Sigmoid colon (tissue), 7 donors: Measurements from ENCODE around the gene ESRRB. TPM values are rescaled to one million over a fixed set of nuclear protein-coding genes. Genes with fewer than 3 reads are reported as not detected.

Experiments
- DNase-seq: peaks from one replicate; pipeline ENCODE4 v3.0.0-alpha.2; 2019
- H3K27ac ChIP-seq, 4 donors: fragments of 200-600 bp; sonication (generic); one replicate each; pipeline ENCODE4 v1.5.1; 2016 to 2019; ENCODE audit warnings: mild to moderate bottlenecking in 1 of 4
- H3K27me3 ChIP-seq, 3 donors: fragments of 200-600 bp; sonication (generic); one replicate each; pipeline ENCODE4 v1.5.1; 2019; ENCODE audit warnings: mild to moderate bottlenecking in 1 of 3
- H3K36me3 ChIP-seq, 4 donors: fragments of 200-600 bp; sonication (generic); one replicate each; pipeline ENCODE4 v1.5.1; 2016 to 2019
- H3K4me1 ChIP-seq, 4 donors: fragments of 200-600 bp; sonication (generic); one replicate each; pipeline ENCODE4 v1.5.1; 2017 to 2019
- H3K4me3 ChIP-seq, 4 donors: fragments of 200-600 bp; sonication (generic); one replicate each; pipeline ENCODE4 v1.5.1; 2017 to 2019; ENCODE audit warnings: mild to moderate bottlenecking in 2 of 4, moderate library complexity in 1 of 4
- H3K9me3 ChIP-seq, 4 donors: fragments of 200-600 bp in 3 of 4; sonication (generic) in 3 of 4; one replicate each; pipeline versions ENCODE4 v1.5.1 to v1.6.1; 2013 to 2019
- CTCF ChIP-seq, 4 experiments: fragments of 450-650 bp in 3 of 4; fragments of 200-600 bp in 1 of 4; IDR thresholded peaks; one replicate each; pipeline ENCODE4 v1.5.1; 2016 to 2019; ENCODE audit warnings: antibody characterized with exemption in 4 of 4, mild to moderate bottlenecking in 3 of 4, moderate library complexity in 2 of 4
- EP300 ChIP-seq, 4 donors: sonication (generic); formaldehyde crosslinking; IDR thresholded peaks; one replicate each; pipeline ENCODE4 v1.6.1; 2017; ENCODE audit warnings: antibody characterized with exemption in 4 of 4
- POLR2A ChIP-seq, 2 donors: fragments of 450-650 bp; IDR thresholded peaks; one replicate each; pipeline ENCODE4 v1.6.1; 2016; ENCODE audit warnings: antibody characterized with exemption in 2 of 2, mild to moderate bottlenecking in 2 of 2, moderate library complexity in 2 of 2
- POLR2AphosphoS5 ChIP-seq, 4 donors: sonication (generic); formaldehyde crosslinking; IDR thresholded peaks; one replicate each; pipeline ENCODE4 v1.6.1; 2017; ENCODE audit warnings: antibody characterized with exemption in 4 of 4
- WGBS, 2 donors: extraction: QIAGEN DNeasy Blood & Tissue Kit; methylation state at CpG; one replicate each; pipeline ENCODE4 v1.1.7; 2013; 5-methylcytosine and 5-hydroxymethylcytosine counted together
- intact Hi-C: fragments of 100-400 bp; cut with DNase I; formaldehyde crosslinking; loops from one replicate; pipeline ENCODE4 v1.15.1; 2023
- polyA plus RNA-seq, 3 donors: library from polyadenylated mRNA; stranded (reverse); fragments of 200-250 nt; gene quantifications; one replicate each; pipeline ENCODE4 v1.2.3, GENCODE V29; 2013
- total RNA-seq, 4 donors: library from RNA; depleted of rRNA; stranded (reverse); fragments of >200 nt; gene quantifications; one replicate each; pipeline ENCODE4 v1.1.0, GENCODE V29; 2016
- donor health status: healthy with polysubstance abuse.
- donor health status: Bipolar disorder and iron deficiency.
- donor health status: healthy.

ESRRB gene
- total and polyA plus RNA-seq, 7 donors: under 0.01 to 0.04 TPM; not detected in 5

- DNase-seq: no peak
- Histone ChIP-seq H3K36me3 (no peaks in the 10 kb centered on the region), H3K27me3 (no peaks in the 10 kb centered on the region), H3K9me3 (no peaks in the 10 kb centered on the region), H3K27ac (no peak overlapping the region), H3K4me1 (no peaks in the 10 kb centered on the region), H3K4me3 (no peak overlapping the region)
- TF ChIP-seq CTCF (IDR thresholded peaks at IDR 0.05): no peak
- no peak for TF ChIP-seq EP300 (IDR thresholded peaks at IDR 0.05)
- TF ChIP-seq POLR2A (IDR thresholded peaks at IDR 0.05): no peak
- no peak for TF ChIP-seq POLR2AphosphoS5 (IDR thresholded peaks at IDR 0.05)
- WGBS, 2 donors: 59 to 71% methylated on average over 6 of the region's 6 CpGs
- intact Hi-C loops: no loop called here
These were observed 120.7 kb downstream of the ESRRB start for GRCh38 chr14:76496595-76496994.

- no peak overlapping the region for H3K4me3 ChIP-seq
- H3K9me3 ChIP-seq: no peaks in the 10 kb centered on the region
- peak; percentile 55 for DNase-seq
- H3K36me3 ChIP-seq: no peaks in the 10 kb centered on the region
- WGBS, 2 donors: 59 to 80% methylated on average over 19 of the region's 19 CpGs
- no peaks in the 10 kb centered on the region for H3K4me1 ChIP-seq
- TF ChIP-seq POLR2A (IDR thresholded peaks at IDR 0.05): no peak
- no peak for TF ChIP-seq POLR2AphosphoS5 (IDR thresholded peaks at IDR 0.05)
- no peak for TF ChIP-seq CTCF (IDR thresholded peaks at IDR 0.05)
- TF ChIP-seq EP300 (IDR thresholded peaks at IDR 0.05): no peak
- intact Hi-C loops: no loop called here
- no peaks in the 10 kb centered on the region for H3K27me3 ChIP-seq
- no peak overlapping the region for H3K27ac ChIP-seq
These were observed 121.9 kb downstream of the ESRRB start for GRCh38 chr14:76497550-76498462.

- Histone ChIP-seq H3K36me3 (no peaks in the 10 kb centered on the region), H3K27ac (no peak overlapping the region), H3K27me3 (no peaks in the 10 kb centered on the region), H3K4me1 (no peaks in the 10 kb centered on the region), H3K9me3 (no peaks in the 10 kb centered on the region), H3K4me3 (no peak overlapping the region)
- no peak for TF ChIP-seq POLR2AphosphoS5 (IDR thresholded peaks at IDR 0.05)
- WGBS, 2 donors: 76 to 80% methylated on average over 13 of the region's 13 CpGs
- DNase-seq: peak; percentile 39
- intact Hi-C loops: no loop called here
These were observed 122.6 kb downstream of the ESRRB start for GRCh38 chr14:76498463-76498935.

GRCh38 chr14:76498976-76499375, 123.0 kb downstream of the ESRRB start:
- H3K36me3 ChIP-seq: no peaks in the 10 kb centered on the region
- no peak overlapping the region for H3K4me3 ChIP-seq
- WGBS, 2 donors: 84% methylated on average over 12 of the region's 12 CpGs
- TF ChIP-seq POLR2A (IDR thresholded peaks at IDR 0.05): no peak
- TF ChIP-seq CTCF (IDR thresholded peaks at IDR 0.05): no peak
- no peak for TF ChIP-seq POLR2AphosphoS5 (IDR thresholded peaks at IDR 0.05)
- TF ChIP-seq EP300 (IDR thresholded peaks at IDR 0.05): no peak
- H3K9me3 ChIP-seq: no peaks in the 10 kb centered on the region
- peak; percentile 55 for DNase-seq
- no peaks in the 10 kb centered on the region for H3K27me3 ChIP-seq
- intact Hi-C loops: no loop called here
- no peaks in the 10 kb centered on the region for H3K4me1 ChIP-seq
- H3K27ac ChIP-seq: no peak overlapping the region

GRCh38 chr14:76499399-76499798, 123.5 kb downstream of the ESRRB start:
- no peaks in the 10 kb centered on the region for H3K36me3 ChIP-seq
- 80 to 87% methylated on average over 8 of the region's 8 CpGs for WGBS, 2 donors
- no peaks in the 10 kb centered on the region for H3K27me3 ChIP-seq
- H3K4me3 ChIP-seq: no peak overlapping the region
- intact Hi-C loops: no loop called here
- no peaks in the 10 kb centered on the region for H3K9me3 ChIP-seq
- H3K27ac ChIP-seq: no peak overlapping the region
- TF ChIP-seq EP300 (IDR thresholded peaks at IDR 0.05) (no peak), CTCF (IDR thresholded peaks at IDR 0.05) (no peak), POLR2AphosphoS5 (IDR thresholded peaks at IDR 0.05) (no peak), POLR2A (IDR thresholded peaks at IDR 0.05) (no peak)
- no peaks in the 10 kb centered on the region for H3K4me1 ChIP-seq
- peak; percentile 46 for DNase-seq
